HG03066 (cell line): ENCODE data around the gene FOXC2.

Experiments used
- ATAC-seq: cut with Tn5 transposase; IDR thresholded peaks from one replicate; pipeline ENCODE4 v1.9.1; 2021; ENCODE audit warnings: low read depth; ENCODE audit not compliant: unreplicated experiment

Gene FOXC2

DNA sequence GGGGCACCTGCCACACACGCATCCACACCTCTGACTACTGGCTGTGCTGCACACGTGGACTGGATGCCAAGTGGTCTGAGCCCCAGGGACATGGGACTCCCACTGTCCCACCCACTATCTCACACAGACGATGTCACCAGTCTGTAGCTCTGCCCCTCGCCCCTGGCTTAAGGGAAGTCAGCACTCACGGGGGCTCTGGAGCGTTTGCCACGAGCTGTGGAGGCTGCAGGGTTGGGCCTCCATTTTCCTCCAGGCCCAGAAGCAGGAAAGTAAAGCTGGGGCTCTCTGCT lies 34.2 kb upstream of the FOXC2 start:
- ATAC-seq = no peak

- no peak for ATAC-seq
Measured at GRCh38 chr16:86533076-86533475, 33.6 kb upstream of the FOXC2 start.

DNA sequence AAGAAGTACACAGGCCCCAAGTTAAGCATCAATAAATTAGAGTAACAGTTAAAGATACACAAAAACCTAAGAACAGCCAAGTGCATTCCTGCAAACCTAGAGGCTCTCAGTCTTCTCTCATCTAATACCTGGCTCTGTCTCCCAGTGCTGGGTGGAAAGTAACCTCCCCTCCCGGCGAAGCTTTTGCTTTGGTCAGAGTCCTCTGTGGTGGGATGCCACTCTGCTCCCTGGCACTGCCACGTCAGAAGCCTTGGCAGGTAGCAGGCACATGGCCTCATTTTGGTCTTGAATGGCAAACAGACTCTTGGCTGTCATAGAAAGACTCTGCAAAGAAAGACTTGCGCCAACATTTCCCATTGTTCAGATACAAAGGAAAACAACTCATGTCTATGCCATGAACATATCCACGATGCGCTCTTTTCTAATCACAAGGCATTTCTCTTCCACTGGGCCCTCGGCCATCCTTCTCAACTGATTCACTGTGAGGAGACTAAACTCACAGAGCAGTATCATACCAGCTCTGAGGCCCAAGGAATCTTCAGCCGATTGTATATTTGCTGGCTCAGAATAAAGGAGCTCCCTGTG lies 32.8 kb upstream of the FOXC2 start:
- ATAC-seq = no peak

DNA sequence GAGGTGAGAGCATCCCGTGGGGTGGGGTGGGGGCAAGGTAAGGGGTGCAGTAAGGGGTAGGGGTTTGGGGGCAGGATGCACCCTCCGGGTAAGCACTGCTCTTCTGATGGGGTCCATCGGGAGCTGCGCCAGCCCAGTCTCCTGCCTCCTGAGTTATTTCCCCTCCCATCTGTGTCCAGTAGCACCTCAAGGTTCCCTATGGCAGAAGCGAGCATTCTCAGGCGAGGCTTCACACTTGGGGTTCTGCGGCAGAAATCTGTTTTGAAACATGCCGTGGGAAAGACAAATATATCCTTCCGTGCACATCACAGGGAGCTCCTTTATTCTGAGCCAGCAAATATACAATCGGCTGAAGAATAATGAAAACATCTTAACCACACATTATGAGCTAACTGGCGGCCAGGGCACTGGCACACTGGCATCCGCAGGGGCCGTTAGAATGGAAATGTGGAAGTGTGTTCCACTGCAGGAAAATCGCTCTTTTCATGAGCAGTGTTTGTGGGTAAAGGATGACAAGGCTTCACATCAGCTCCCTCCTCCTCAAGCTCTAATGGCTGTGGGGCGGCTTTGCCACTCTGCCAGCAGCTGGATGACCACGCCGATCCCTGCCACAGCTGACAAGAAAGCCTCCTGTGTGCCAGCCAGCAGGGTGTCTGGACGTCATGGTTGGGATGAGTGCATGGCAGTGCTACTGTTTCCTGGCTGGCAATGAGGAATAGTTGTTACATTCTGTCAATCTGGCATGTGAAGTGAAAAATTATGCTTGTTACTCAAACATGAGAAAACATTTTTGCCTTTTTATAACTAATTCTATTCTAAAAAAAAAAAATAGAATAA lies 31.6 kb upstream of the FOXC2 start:
- no peak for ATAC-seq

DNA sequence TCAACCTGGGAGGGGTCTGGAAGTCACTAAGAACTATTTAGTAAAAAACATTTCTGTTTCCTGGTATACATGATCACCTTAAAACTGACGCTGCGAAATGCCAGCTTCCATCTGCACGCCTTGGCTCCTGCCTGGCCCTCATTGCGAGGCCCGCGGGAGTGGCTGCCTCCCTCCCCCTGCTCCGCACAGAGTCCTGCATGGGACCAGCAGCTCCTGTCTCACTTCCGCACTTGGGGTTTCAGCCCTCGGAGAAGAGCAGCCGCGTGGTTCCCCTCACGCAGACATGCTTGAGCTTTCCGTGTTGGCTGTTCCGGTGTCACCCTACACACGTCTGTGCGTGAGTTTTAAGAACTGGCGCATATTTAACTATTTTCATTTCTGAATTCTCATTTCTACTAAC lies 30.0 kb upstream of the FOXC2 start:
- ATAC-seq = no peak

DNA sequence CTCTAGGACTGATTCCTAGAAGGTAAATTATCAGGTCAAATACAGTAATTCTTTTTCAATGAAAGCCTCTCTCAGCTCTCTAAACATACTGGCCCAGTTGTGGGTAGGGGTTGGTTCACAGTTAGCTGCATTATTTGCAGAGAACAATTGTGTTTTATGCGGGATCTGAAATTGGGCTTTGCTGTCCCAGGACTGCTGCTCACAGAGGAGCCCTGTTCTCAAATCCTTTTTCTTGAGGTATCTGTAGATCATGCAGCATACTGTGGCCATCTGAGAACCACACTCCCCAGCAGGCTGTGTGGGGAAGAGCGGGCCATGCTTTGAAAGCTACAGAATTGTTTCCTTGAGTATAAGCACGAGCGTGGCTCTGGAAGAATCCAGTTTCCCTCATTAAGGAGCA lies 29.1 kb upstream of the FOXC2 start:
- ATAC-seq = no peak

DNA sequence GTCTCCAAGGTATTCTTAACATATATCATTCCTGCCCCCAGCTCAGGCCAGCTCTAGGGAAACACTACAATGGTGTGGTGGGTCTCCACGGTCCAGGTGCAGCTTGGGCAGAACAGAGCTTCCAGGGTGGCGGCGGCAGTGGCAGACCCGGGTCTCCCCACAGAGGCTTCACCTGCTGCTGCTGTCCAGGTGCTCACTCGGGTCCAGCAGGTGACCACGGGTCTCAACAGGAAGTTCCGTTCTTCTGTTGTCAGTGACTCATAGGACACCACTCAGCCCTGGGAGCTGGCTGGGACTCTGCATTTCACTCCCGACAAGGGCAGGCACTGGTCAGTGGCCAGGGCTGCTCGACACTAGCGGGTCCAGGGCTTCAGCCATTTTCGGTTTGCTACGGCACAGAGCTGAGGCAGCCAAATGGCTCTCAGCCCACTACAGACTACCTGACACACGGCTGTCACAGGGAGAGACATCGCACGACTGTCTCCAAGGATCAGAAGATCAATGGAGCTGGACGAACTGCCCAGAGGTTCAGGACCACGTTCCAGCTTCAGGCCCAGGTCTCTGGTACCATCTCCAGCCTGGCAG lies 28.3 kb upstream of the FOXC2 start:
- no peak for ATAC-seq

DNA sequence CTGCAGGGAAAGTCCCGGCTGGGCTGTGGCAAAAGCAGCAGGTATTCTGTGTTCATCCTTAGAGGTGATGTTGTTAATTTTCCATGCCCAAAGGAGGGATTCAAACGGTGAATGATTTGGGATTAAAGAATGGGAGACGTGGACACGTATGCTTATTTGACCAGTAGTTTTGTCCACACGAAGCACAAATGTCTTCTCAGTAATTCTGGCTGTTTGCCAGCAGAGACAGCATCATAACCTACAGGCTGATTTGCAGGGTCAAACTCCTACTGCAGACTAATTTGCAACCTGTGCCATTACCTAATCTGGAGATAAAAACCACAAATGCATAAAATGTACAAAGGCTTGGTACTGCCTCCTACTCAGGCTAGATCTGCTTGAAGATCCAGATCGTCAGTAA lies 25.7 kb upstream of the FOXC2 start:
- ATAC-seq = no peak

GRCh38 chr16:86541560-86541959 lies 25.1 kb upstream of the FOXC2 start:
- no peak for ATAC-seq

GRCh38 chr16:86542756-86543750 lies 23.6 kb upstream of the FOXC2 start:
- no peak for ATAC-seq

GRCh38 chr16:86545481-86545880 lies 21.1 kb upstream of the FOXC2 start:
- no peak for ATAC-seq

DNA sequence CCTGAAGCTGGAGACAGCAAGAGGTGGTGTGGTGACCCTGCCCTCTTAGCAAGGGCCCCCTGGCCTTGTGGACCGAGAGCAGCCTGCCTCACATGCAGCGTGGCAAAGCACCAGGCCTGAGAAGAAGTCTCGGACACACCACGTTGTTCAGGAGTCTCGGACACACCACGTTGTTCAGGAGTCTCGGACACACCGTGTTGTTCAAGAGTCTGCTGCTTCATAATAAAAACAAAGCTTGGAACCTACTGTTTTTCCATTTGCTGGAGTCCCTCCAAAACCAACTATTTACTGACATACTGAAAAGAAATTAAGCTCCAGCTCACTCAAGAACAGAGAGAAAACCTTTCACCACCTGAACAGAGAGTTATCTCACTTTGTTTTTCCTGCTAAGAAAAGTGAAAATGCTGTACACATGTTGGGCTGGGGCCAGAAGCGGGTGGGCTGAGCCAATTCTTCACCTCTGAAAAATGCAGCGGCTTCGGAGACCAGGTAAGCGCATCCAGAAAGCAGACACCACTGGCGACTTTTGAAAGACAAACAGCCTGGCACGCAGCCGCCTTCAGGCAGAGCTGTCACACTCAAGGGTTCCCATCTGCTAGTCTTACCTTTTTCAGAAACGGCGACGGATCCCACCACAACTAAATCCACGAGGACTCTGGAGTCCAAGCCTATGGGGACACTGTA lies 20.5 kb upstream of the FOXC2 start:
- no peak for ATAC-seq

GRCh38 chr16:86546638-86547013 lies 20.0 kb upstream of the FOXC2 start:
- ATAC-seq = no peak

- no peak for ATAC-seq
Measured at GRCh38 chr16:86547286-86547685, 19.3 kb upstream of the FOXC2 start.

- ATAC-seq = no peak
Measured at GRCh38 chr16:86549076-86549892, 17.3 kb upstream of the FOXC2 start.

GRCh38 chr16:86549893-86550190 lies 16.8 kb upstream of the FOXC2 start:
- ATAC-seq = no peak

- no peak for ATAC-seq
Measured at GRCh38 chr16:86550281-86550680, 16.3 kb upstream of the FOXC2 start.

DNA sequence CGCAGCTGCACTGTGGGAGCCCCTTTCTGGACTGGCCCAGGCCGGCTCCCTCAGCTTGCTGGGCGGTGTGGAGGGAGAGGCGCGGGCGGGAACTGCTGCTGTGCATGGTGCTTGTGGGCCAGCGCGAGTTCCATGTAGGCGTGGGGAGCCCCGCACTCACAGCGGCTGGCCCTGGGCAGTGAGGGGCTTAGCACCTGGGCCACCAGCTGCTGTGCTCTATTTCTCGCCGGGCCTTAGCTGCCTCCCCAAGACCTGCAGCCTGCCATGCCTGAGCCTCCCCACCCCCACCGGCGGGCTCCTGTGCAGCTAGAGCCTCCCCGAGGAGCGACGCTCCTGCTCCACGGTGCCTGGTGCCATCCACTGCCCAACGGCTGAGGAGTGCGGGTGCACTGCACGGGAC lies 13.3 kb upstream of the FOXC2 start:
- ATAC-seq = no peak

DNA sequence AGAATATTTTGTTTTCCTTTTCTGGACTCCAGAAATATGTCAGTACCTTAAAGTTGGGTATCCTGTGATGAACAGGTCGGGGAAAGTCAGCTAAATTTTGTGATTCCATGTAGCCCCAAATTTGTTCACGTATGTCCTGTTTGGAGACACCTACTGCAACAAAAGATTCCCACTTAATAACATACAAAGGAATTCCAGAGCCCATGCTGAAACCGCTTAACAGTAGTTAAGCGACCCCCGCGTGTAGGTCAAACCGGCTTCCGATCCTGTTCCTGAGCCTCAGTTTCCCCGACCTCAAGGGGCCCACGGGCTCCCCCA lies 12.1 kb upstream of the FOXC2 start:
- ATAC-seq = no peak
